Lung (tissue), 12 donors: ENCODE measurements around the gene POP5. TPM values are rescaled to one million over a fixed set of nuclear protein-coding genes. Genes with fewer than 3 reads are reported as not detected.

Experiments used
- ATAC-seq: fragments of 200-7000 bp; cut with Tn5 transposase; one replicate; pipeline ENCODE4 v1.9.1; 2020; ENCODE audit warnings: moderate number of reproducible peaks; ENCODE audit not compliant: insufficient read depth, low FRiP score
- DNase-seq, 3 donors: peaks; one replicate each; pipeline ENCODE4 v3.0.0-alpha.2; 2013 to 2017
- H3K27ac ChIP-seq, 2 donors: one replicate each; pipeline ENCODE4 v1.5.1; 2013; ENCODE audit warnings: mild to moderate bottlenecking in 2 of 2, moderate library complexity in 2 of 2, control low read depth in 1 of 2, inconsistent platforms in 1 of 2, low read depth in 1 of 2, low read length in 1 of 2
- H3K27me3 ChIP-seq, 3 donors: one replicate each; pipeline ENCODE4 v1.5.1; 2013; ENCODE audit warnings: low read length in 2 of 3; ENCODE audit not compliant: control insufficient read depth in 3 of 3, insufficient read depth in 3 of 3
- H3K36me3 ChIP-seq, 4 donors: one replicate each; pipeline ENCODE4 v1.5.1; 2013; ENCODE audit warnings: low read length in 4 of 4, mild to moderate bottlenecking in 1 of 4, moderate library complexity in 1 of 4; ENCODE audit not compliant: control insufficient read depth in 4 of 4, insufficient read depth in 4 of 4
- H3K4me1 ChIP-seq, 5 donors: one replicate each; pipeline ENCODE4 v1.5.1; 2013; ENCODE audit warnings: low read length in 5 of 5, mild to moderate bottlenecking in 2 of 5, moderate library complexity in 1 of 5; ENCODE audit not compliant: control insufficient read depth in 5 of 5, insufficient read depth in 5 of 5
- H3K4me3 ChIP-seq: one replicate; pipeline ENCODE4 v1.5.1; 2013; ENCODE audit warnings: mild to moderate bottlenecking, control low read depth, moderate library complexity
- H3K9ac ChIP-seq, 2 donors: one replicate each; pipeline ENCODE4 v1.5.1; 2013; ENCODE audit warnings: low read length in 2 of 2, control low read depth in 1 of 2; ENCODE audit not compliant: insufficient read depth in 1 of 2
- H3K9me3 ChIP-seq, 4 donors: one replicate each; pipeline ENCODE4 v1.5.1; 2013; ENCODE audit warnings: low read length in 3 of 4, mild to moderate bottlenecking in 1 of 4, moderate library complexity in 1 of 4; ENCODE audit not compliant: control insufficient read depth in 4 of 4, insufficient read depth in 3 of 4
- CTCF ChIP-seq: IDR thresholded peaks from 2 replicates; pipeline ENCODE4 v1.5.1; 2012; ENCODE audit warnings: mild to moderate bottlenecking; ENCODE audit errors: control extremely low read depth, extremely low read depth
- WGBS, 2 donors: extraction: QIAGEN DNeasy Blood & Tissue Kit; methylation state at CpG; one replicate each; pipeline ENCODE4 v1.1.7; 2013; 5-methylcytosine and 5-hydroxymethylcytosine counted together
- polyA plus RNA-seq, 2 donors: library from polyadenylated mRNA; stranded (reverse); fragments of 200-250 nt; gene quantifications; one replicate each; pipeline ENCODE4 v1.2.1, GENCODE V29; 2013
- total RNA-seq, 2 donors: library from RNA; depleted of rRNA in 1 of 2; stranded (reverse); fragments of >200 nt in 1 of 2; gene quantifications; one replicate each; pipeline ENCODE4 v1.2.1, GENCODE V29; 2014 to 2021
- donor health status: control.
- donor health status: control.
- donor health status: Bipolar disorder and iron deficiency.
- donor health status: healthy.
- donor health status: DM: yes; HTN: yes; CAD: no.

Gene POP5
- total and polyA plus RNA-seq, 4 donors = 22.1 to 62.1 (median 39.3) TPM

- H3K4me3 ChIP-seq = no peak overlapping the region
- TF ChIP-seq CTCF = no peak
- no peak overlapping the region for H3K27ac ChIP-seq
- ATAC-seq (no peak), DNase-seq (no peak)
- H3K27me3 ChIP-seq = no peaks in the 10 kb centered on the region
- H3K9ac ChIP-seq = no peak overlapping the region
- H3K9me3 ChIP-seq = no peaks in the 10 kb centered on the region
- peaks cover 9 to 39% (median 17%) of the 10 kb centered on the region in 5 donors for H3K4me1 ChIP-seq
- peaks cover 6 to 27% (median 15%) of the 10 kb centered on the region in 4 donors for H3K36me3 ChIP-seq
- 96 to 99% methylated on average over 5 of the region's 5 CpGs for WGBS, 2 donors
These were observed 39.0 kb downstream of the POP5 start for GRCh38 chr12:120542166-120542565.

DNA sequence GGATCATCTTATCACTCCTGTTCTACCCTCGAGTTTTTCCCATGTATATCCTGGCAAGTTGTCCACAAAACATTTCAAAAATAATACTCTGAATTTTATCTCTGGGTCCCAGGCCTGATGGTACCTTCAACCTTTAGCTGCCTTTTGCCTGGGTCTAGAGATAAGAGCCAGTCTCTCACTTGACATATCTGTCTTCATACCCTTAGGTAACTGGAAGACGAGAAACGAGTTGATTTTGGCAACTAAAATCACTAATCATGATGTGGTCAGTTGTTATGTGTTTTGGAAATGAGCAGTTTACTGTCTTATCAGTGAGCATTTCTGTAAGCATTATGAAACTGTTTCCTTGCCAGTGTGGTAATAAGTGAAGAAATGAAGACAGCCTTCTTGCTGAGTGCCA, 40.8 kb downstream of the POP5 start:
- ATAC-seq = peak; percentile 8
- WGBS, 2 donors = 6 to 8% methylated on average over 3 of the region's 3 CpGs
- Histone ChIP-seq H3K36me3 (peaks cover 0 to 22% (median 4%) of the 10 kb centered on the region in 4 donors), H3K4me3 (no peak overlapping the region), H3K4me1 (peaks cover 15 to 48% (median 20%) of the 10 kb centered on the region in 5 donors), H3K9me3 (no peaks in the 10 kb centered on the region), H3K9ac (peak overlapping the region in 1 of 2 donors; percentile 38), H3K27me3 (no peaks in the 10 kb centered on the region), H3K27ac (peak overlapping the region in 1 of 2 donors; percentile 49)
- peak in 1 of 3 donors; percentile 38 for DNase-seq
- TF ChIP-seq CTCF = no peak

DNA sequence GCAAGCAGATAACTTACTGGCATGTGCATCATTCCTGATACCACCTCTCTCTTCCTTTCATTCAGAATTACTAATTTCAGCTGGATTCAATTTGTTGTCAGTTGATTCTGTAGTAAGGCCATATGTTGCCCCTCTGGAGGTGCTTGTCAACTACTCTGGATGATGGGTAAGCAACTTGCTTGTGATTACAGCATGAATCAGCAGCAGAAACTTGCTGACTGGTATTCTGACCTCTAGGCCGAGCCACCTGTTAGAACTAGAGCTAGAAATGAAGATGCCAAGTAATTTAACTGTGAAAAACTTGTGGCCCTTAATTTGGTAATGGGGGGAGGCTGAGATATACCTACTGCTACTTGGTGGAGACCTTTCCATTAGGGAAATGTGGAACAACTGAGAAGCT, 41.9 kb downstream of the POP5 start:
- Histone ChIP-seq H3K4me3 (no peak overlapping the region), H3K9me3 (no peaks in the 10 kb centered on the region), H3K4me1 (peaks cover 15 to 48% (median 23%) of the 10 kb centered on the region in 5 donors), H3K27ac (peak overlapping the region; percentile 26 to 89), H3K9ac (no peak overlapping the region), H3K27me3 (no peaks in the 10 kb centered on the region), H3K36me3 (peaks cover 0 to 20% (median 4%) of the 10 kb centered on the region in 4 donors)
- WGBS, 2 donors = 54 to 62% methylated on average over 1 of the region's 1 CpG
- no peak for TF ChIP-seq CTCF
- DNase-seq (no peak), ATAC-seq (no peak)
